WERI-Rb-1 (cell line): ENCODE data around the gene IL17RC.

Source experiments
- DNase-seq: peaks from one replicate; pipeline ENCODE4 v3.0.0-alpha.2; 2020
- H3K27ac ChIP-seq: fragments of 250-450 bp; sonication (Bioruptor Pico); 2 replicates; pipeline ENCODE4 v1.5.1; 2020; ENCODE audit warnings: mild to moderate bottlenecking, moderate library complexity
- H3K27me3 ChIP-seq: fragments of 250-450 bp; sonication (Bioruptor Pico); 2 replicates; pipeline ENCODE4 v1.5.1; 2021; ENCODE audit warnings: mild to moderate bottlenecking, low read depth, moderate library complexity; ENCODE audit not compliant: insufficient read depth, severe bottlenecking
- H3K36me3 ChIP-seq: fragments of 250-450 bp; sonication (Bioruptor Pico); 2 replicates; pipeline ENCODE4 v1.5.1; 2020; ENCODE audit warnings: mild to moderate bottlenecking, moderate library complexity
- H3K4me3 ChIP-seq: 2 replicates; pipeline ENCODE4 v1.5.1; 2011; ENCODE audit warnings: low read depth, mild to moderate bottlenecking, control low read depth, low read length
- H3K9me3 ChIP-seq: fragments of 250-450 bp; sonication (Bioruptor Pico); 2 replicates; pipeline ENCODE4 v1.5.1; 2021; ENCODE audit warnings: mild to moderate bottlenecking, moderate library complexity; ENCODE audit not compliant: severe bottlenecking
- TF ChIP-seq, protein P1 (sequence below): IDR thresholded peaks from 2 replicates; pipeline ENCODE4 v1.5.1; 2011; ENCODE audit warnings: low read depth, mild to moderate bottlenecking, control low read depth, inconsistent platforms, low read length

IL17RC gene

DNA sequence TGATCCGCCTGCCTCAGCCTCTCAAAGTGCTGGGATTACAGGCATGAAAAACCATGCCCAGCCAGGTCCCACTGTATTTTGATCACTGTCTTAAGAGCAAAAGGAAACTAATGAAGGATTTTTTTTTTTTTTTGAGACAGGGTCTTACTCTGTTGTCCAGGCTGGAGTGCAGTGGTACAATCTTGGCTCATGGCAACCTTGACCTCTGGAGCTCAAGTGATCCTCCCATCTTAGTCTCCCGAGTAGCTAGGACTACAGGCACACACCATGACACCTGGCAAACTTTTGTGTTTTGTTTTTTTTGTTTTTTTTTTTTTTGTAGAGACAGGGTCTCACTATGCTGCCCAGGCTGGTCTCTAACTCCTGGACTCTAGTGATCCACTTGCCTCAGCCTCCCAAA is 63.4 kb downstream of the IL17RC start:
- no peak for DNase-seq
- TF ChIP-seq, protein P1, sequence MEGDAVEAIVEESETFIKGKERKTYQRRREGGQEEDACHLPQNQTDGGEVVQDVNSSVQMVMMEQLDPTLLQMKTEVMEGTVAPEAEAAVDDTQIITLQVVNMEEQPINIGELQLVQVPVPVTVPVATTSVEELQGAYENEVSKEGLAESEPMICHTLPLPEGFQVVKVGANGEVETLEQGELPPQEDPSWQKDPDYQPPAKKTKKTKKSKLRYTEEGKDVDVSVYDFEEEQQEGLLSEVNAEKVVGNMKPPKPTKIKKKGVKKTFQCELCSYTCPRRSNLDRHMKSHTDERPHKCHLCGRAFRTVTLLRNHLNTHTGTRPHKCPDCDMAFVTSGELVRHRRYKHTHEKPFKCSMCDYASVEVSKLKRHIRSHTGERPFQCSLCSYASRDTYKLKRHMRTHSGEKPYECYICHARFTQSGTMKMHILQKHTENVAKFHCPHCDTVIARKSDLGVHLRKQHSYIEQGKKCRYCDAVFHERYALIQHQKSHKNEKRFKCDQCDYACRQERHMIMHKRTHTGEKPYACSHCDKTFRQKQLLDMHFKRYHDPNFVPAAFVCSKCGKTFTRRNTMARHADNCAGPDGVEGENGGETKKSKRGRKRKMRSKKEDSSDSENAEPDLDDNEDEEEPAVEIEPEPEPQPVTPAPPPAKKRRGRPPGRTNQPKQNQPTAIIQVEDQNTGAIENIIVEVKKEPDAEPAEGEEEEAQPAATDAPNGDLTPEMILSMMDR, result no peak
- no peak overlapping the region for H3K4me3 ChIP-seq
- H3K27ac ChIP-seq, result no peak overlapping the region
- no peaks in the 10 kb centered on the region for H3K27me3 ChIP-seq
- H3K9me3 ChIP-seq, result no peaks in the 10 kb centered on the region
- peaks cover 31% of the 10 kb centered on the region for H3K36me3 ChIP-seq
